ENCODE measurements around the gene IQSEC2.

- TF ChIP-seq POLR2A (IDR thresholded peaks at IDR 0.05; ENCODE audit: extremely low read depth, insufficient read length) = no peak
- TF ChIP-seq, protein P1, sequence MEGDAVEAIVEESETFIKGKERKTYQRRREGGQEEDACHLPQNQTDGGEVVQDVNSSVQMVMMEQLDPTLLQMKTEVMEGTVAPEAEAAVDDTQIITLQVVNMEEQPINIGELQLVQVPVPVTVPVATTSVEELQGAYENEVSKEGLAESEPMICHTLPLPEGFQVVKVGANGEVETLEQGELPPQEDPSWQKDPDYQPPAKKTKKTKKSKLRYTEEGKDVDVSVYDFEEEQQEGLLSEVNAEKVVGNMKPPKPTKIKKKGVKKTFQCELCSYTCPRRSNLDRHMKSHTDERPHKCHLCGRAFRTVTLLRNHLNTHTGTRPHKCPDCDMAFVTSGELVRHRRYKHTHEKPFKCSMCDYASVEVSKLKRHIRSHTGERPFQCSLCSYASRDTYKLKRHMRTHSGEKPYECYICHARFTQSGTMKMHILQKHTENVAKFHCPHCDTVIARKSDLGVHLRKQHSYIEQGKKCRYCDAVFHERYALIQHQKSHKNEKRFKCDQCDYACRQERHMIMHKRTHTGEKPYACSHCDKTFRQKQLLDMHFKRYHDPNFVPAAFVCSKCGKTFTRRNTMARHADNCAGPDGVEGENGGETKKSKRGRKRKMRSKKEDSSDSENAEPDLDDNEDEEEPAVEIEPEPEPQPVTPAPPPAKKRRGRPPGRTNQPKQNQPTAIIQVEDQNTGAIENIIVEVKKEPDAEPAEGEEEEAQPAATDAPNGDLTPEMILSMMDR (IDR thresholded peaks at IDR 0.05; ENCODE audit: low read depth, low read length) = peak; percentile 56
Measured at GRCh38 chrX:53312946-53313727, 31.8 kb upstream of the IQSEC2 start.

All from NB4 (cell line).